Left lung (tissue), 10 donors: ENCODE data around the gene NEK10. TPM values are rescaled to one million over a fixed set of nuclear protein-coding genes. Genes with fewer than 3 reads are reported as not detected.

ENCODE experiments used
- ATAC-seq: fragments of 200-7000 bp; cut with Tn5 transposase; one replicate; pipeline ENCODE4 v1.9.1; 2020; ENCODE audit warnings: moderate library complexity
- DNase-seq, 4 donors: peaks; one replicate each; pipeline ENCODE4 v3.0.0-alpha.2; 2013 to 2020
- H3K27ac ChIP-seq, 2 donors: fragments of 200-600 bp; sonication (generic) in 1 of 2; one replicate each; pipeline versions ENCODE4 v1.5.0 to v1.8.0; 2020 to 2021
- H3K27me3 ChIP-seq, 2 donors: fragments of 200-600 bp; sonication (generic) in 1 of 2; one replicate each; pipeline versions ENCODE4 v1.5.0 to v1.8.0; 2020 to 2021
- H3K36me3 ChIP-seq, 2 donors: fragments of 200-600 bp; sonication (generic) in 1 of 2; one replicate each; pipeline versions ENCODE4 v1.5.0 to v1.8.0; 2020 to 2021
- H3K4me1 ChIP-seq, 2 donors: fragments of 200-600 bp; one replicate each; pipeline ENCODE4 v1.8.0; 2021
- H3K4me3 ChIP-seq, 2 donors: fragments of 200-600 bp; sonication (generic) in 1 of 2; one replicate each; pipeline versions ENCODE4 v1.5.0 to v1.8.0; 2020 to 2021; ENCODE audit warnings: mild to moderate bottlenecking in 1 of 2
- H3K9me3 ChIP-seq, 2 donors: fragments of 200-600 bp; sonication (generic) in 1 of 2; one replicate each; pipeline versions ENCODE4 v1.5.0 to v1.8.0; 2020 to 2021
- intact Hi-C, 2 donors: fragments of 100-400 bp; cut with DNase I; formaldehyde crosslinking; loops; one replicate each; pipeline versions ENCODE4 v1.11.2 to v1.14.2; 2022
- polyA plus RNA-seq, 6 donors: library from polyadenylated mRNA; unstranded; fragments of 120-200 nt; gene quantifications; one replicate each; pipeline ENCODE4 v1.2.1, GENCODE V29; 2013; ENCODE audit not compliant: insufficient read length in 6 of 6
- total RNA-seq, 2 donors: library from RNA; stranded (reverse); fragmentation: NEBNext Ultra II Directional; extraction: Animal tissue kit (Norgen Biotek cat#: 25700); gene quantifications; one replicate each; pipeline ENCODE4 v1.2.1, GENCODE V29; 2021
- TF ChIP-seq, protein P1 (sequence below), 2 donors: fragments of 200-600 bp; sonication (generic) in 1 of 2; IDR thresholded peaks; one replicate each; pipeline versions ENCODE4 v1.5.0 to v1.8.0; 2021; ENCODE audit warnings: antibody characterized with exemption in 2 of 2
- donor health status: DM: no; HTN: yes; CAD: no.
- donor health status: DM: no; HTN: no; CAD: no.

Gene NEK10
- total and polyA plus RNA-seq, 8 donors: 1.5 to 7.9 (median 5.5) TPM

DNA sequence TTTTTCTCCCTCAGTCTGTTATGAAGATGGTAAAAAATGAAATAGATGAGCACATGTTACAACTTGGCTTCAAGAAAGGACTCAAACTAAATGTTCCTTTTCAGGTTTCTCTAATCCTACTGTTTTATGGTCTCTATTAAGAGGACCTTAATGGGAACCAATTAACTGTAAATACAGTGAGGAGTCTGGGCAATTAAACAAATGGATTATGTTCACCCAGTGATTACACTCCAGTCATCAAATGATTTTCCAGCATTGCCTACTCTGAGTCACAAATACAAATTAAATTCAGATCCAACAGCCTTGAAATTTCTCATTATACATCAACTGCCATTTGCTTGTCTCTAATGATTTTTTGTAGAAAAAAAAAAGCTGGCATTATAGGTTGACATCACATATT, 129.2 kb downstream of the NEK10 start:
- no peak overlapping the region for H3K27ac ChIP-seq
- ATAC-seq: no peak
- TF ChIP-seq, protein P1, sequence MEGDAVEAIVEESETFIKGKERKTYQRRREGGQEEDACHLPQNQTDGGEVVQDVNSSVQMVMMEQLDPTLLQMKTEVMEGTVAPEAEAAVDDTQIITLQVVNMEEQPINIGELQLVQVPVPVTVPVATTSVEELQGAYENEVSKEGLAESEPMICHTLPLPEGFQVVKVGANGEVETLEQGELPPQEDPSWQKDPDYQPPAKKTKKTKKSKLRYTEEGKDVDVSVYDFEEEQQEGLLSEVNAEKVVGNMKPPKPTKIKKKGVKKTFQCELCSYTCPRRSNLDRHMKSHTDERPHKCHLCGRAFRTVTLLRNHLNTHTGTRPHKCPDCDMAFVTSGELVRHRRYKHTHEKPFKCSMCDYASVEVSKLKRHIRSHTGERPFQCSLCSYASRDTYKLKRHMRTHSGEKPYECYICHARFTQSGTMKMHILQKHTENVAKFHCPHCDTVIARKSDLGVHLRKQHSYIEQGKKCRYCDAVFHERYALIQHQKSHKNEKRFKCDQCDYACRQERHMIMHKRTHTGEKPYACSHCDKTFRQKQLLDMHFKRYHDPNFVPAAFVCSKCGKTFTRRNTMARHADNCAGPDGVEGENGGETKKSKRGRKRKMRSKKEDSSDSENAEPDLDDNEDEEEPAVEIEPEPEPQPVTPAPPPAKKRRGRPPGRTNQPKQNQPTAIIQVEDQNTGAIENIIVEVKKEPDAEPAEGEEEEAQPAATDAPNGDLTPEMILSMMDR (IDR thresholded peaks at IDR 0.05): no peak
- no peak for DNase-seq
- H3K36me3 ChIP-seq: no peaks in the 10 kb centered on the region
- H3K4me1 ChIP-seq: no peaks in the 10 kb centered on the region
- no peaks in the 10 kb centered on the region for H3K27me3 ChIP-seq
- H3K4me3 ChIP-seq: no peak overlapping the region
- peaks cover 0 to 45% of the 10 kb centered on the region in 2 donors for H3K9me3 ChIP-seq
- intact Hi-C loops: no loop called here

DNA sequence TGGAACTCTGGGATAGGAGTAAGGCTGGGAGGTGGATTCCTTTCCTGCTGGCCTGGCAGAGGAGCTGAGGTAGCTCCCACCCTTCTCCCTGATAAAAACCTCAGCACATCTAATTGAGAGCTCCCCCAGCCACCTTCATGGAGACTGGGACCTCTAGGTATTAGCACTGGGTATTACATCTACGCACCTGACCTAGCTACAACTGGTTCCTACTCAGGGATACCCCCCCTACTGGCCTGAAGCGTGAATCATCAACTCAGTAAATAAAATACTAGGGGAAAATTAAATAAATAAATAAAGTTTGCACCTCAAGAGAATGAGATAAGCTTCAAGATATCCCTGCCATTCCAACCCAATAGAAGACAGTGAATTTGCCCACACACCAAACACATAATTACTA, 140.4 kb downstream of the NEK10 start:
- Histone ChIP-seq H3K27ac (no peak overlapping the region), H3K4me1 (no peaks in the 10 kb centered on the region), H3K27me3 (no peaks in the 10 kb centered on the region), H3K9me3 (peaks cover 0 to 17% of the 10 kb centered on the region in 2 donors), H3K4me3 (no peak overlapping the region), H3K36me3 (no peaks in the 10 kb centered on the region)
- intact Hi-C loops: no loop called here
- ATAC-seq (no peak), DNase-seq (no peak)
- TF ChIP-seq, protein P1 (IDR thresholded peaks at IDR 0.05): no peak

DNA sequence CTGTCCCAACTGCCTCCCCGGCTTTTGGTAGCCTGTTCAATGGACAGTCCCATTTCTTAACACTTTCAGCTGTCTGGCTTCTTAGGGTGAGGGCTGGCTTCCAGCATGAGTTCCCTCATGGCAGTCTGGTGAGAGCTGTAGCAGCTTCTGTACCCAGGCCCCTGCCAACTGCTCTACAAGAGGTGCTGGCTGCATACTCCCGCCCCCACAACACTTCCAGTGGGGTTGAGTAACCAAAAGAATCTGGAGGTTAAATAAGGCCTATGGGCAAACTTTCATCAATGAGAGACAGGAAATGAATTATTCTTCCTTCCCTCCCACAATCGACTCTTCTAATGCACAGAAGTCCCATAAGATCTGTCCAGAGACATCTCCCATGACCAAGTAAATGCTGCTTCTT, 145.0 kb downstream of the NEK10 start:
- H3K27me3 ChIP-seq: no peaks in the 10 kb centered on the region
- intact Hi-C loops: no loop called here
- no peaks in the 10 kb centered on the region for H3K4me1 ChIP-seq
- no peaks in the 10 kb centered on the region for H3K9me3 ChIP-seq
- H3K27ac ChIP-seq: no peak overlapping the region
- H3K4me3 ChIP-seq: no peak overlapping the region
- no peaks in the 10 kb centered on the region for H3K36me3 ChIP-seq
- no peak for DNase-seq
- TF ChIP-seq, protein P1 (IDR thresholded peaks at IDR 0.05): no peak
- ATAC-seq: no peak

DNA sequence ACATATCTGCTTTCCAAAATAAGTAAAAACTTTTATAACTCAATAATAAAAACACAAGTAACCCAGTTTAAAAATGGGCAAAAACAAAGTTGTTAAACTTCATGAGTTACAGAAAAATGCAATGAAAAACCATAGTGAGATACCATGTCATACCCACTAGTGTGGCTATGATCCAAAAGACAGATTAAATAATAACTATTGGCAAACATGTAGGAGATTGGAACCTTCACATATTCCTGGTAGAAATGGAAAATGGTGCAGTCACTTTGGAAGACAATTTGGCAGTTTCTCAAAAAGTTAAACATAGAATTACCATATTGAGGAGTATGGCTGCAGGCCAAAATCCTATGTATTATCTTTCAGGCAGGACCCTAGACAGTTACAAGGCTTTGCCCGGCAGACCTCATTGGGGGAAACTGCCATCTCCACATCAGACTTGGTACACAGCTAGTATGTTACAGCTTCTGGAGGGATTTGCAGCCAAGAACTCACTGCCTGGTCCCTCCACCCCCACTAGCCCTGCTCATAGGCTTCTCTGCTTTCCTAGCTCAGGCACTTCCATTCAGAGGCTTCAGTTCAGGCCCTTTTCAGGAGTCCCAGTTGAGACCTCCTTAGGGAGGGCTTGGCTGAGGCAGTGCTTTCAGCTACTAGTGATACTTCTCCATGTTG, 147.8 kb downstream of the NEK10 start:
- Histone ChIP-seq H3K27me3 (no peaks in the 10 kb centered on the region), H3K9me3 (no peaks in the 10 kb centered on the region), H3K27ac (no peak overlapping the region), H3K36me3 (no peaks in the 10 kb centered on the region), H3K4me3 (no peak overlapping the region), H3K4me1 (no peaks in the 10 kb centered on the region)
- ATAC-seq (no peak), DNase-seq (no peak)
- TF ChIP-seq, protein P1 (IDR thresholded peaks at IDR 0.05): no peak
- intact Hi-C loops: no loop called here

DNA sequence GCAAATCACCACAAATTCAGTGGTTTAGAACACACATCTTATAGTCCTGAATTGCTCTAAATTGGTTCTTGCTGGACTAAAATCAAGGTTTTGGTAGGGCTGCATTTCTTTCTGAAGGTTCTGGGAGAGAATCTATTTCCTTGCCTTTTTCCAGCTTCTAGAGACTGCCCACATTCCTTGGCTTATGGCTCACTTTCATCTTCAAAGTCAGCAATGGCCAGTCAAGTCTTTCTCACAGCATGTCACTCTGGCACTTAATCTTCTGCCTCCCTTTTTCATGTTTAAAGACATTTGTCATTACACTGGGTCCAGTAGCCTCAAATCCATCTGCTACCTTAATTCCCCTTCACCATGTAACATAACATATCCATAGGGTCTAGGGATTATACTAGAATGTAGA, 149.0 kb downstream of the NEK10 start:
- Histone ChIP-seq H3K9me3 (no peaks in the 10 kb centered on the region), H3K4me3 (no peak overlapping the region), H3K36me3 (no peaks in the 10 kb centered on the region), H3K4me1 (no peaks in the 10 kb centered on the region), H3K27ac (no peak overlapping the region), H3K27me3 (no peaks in the 10 kb centered on the region)
- DNase-seq (no peak), ATAC-seq (no peak)
- intact Hi-C loops: no loop called here
- TF ChIP-seq, protein P1 (IDR thresholded peaks at IDR 0.05): no peak
